Stimulated activated CD8-positive, alpha-beta memory T cell treated with anti-CD3 and anti-CD28 coated beads, Interleukin-12 subunit alpha, Interleukin-12 subunit beta, amount 100 ng/mL, for 4 hours (primary cell): ENCODE results near the gene CX3CL1.

Experiments used
- DNase-seq: peaks from one replicate; pipeline ENCODE4 v3.0.0-alpha.2; 2020; ENCODE audit warnings: low read depth

The CX3CL1 gene

GRCh38 chr16:57405097-57405496 is 32.8 kb downstream of the CX3CL1 start:
- DNase-seq: no peak

GRCh38 chr16:57406881-57407280 is 34.6 kb downstream of the CX3CL1 start:
- DNase-seq: no peak

- no peak for DNase-seq
Observed at GRCh38 chr16:57407521-57408353, 35.4 kb downstream of the CX3CL1 start.

GRCh38 chr16:57409065-57409464 is 36.8 kb downstream of the CX3CL1 start:
- DNase-seq: no peak

GRCh38 chr16:57409870-57410587 is 37.7 kb downstream of the CX3CL1 start:
- no peak for DNase-seq

GRCh38 chr16:57411362-57411976 is 39.2 kb downstream of the CX3CL1 start:
- no peak for DNase-seq

GRCh38 chr16:57412584-57412983 is 40.3 kb downstream of the CX3CL1 start:
- DNase-seq: no peak

- no peak for DNase-seq
Observed at GRCh38 chr16:57413301-57413730, 41.0 kb downstream of the CX3CL1 start.

- DNase-seq: no peak
Observed at GRCh38 chr16:57413733-57414132, 41.4 kb downstream of the CX3CL1 start.

- no peak for DNase-seq
Observed at GRCh38 chr16:57416084-57416483, 43.8 kb downstream of the CX3CL1 start.

GRCh38 chr16:57419506-57419905 is 47.2 kb downstream of the CX3CL1 start:
- DNase-seq: no peak

- DNase-seq: no peak
Observed at GRCh38 chr16:57422026-57422944, 50.0 kb downstream of the CX3CL1 start.

GRCh38 chr16:57423152-57423551 is 50.9 kb downstream of the CX3CL1 start:
- no peak for DNase-seq

GRCh38 chr16:57424583-57424982 is 52.3 kb downstream of the CX3CL1 start:
- no peak for DNase-seq

GRCh38 chr16:57426356-57426755 is 54.1 kb downstream of the CX3CL1 start:
- no peak for DNase-seq

- DNase-seq: no peak
Observed at GRCh38 chr16:57427307-57427706, 55.0 kb downstream of the CX3CL1 start.

GRCh38 chr16:57427824-57428223 is 55.5 kb downstream of the CX3CL1 start:
- no peak for DNase-seq

GRCh38 chr16:57430955-57431354 is 58.7 kb downstream of the CX3CL1 start:
- no peak for DNase-seq

GRCh38 chr16:57432505-57432904 is 60.2 kb downstream of the CX3CL1 start:
- DNase-seq: no peak

GRCh38 chr16:57432989-57433388 is 60.7 kb downstream of the CX3CL1 start:
- DNase-seq: no peak

- no peak for DNase-seq
Observed at GRCh38 chr16:57434003-57434402, 61.7 kb downstream of the CX3CL1 start.
